Endometrial microvascular endothelial cells (primary cell): Measurements from ENCODE around the gene FBXW11. TPM values are rescaled to one million over a fixed set of nuclear protein-coding genes. Genes with fewer than 3 reads are reported as not detected.
"Not testable (repeated sequence)": the region's sequence is repeated elsewhere in the genome, so short reads cannot be mapped to it uniquely, and the experiment has no call there.

ENCODE experiments used
- in situ Hi-C: cut with HindIII; loops from 2 replicates; pipeline ENCODE4 v1.10.0; 2017; ENCODE audit warnings: low sequenced_read_pairs, low pct_unique_long_range_greater_than_20kb; ENCODE audit errors: inconsistent ontology term
- total RNA-seq: library from RNA; depleted of rRNA; stranded (reverse); fragments of >200 nt; gene quantifications from one replicate; pipeline ENCODE4 v1.2.3, GENCODE V29; 2015; ENCODE audit errors: inconsistent ontology term

The FBXW11 gene
- total RNA-seq, 1 donor from 2014 or later = 39.5 TPM

GRCh38 chr5:171992305-171992704 is 14.1 kb downstream of the FBXW11 start:
- in situ Hi-C loops = no loop called here

GRCh38 chr5:171990713-171991015 is 15.8 kb downstream of the FBXW11 start:
- in situ Hi-C loops = no loop called here

GRCh38 chr5:171989946-171990712 is 16.3 kb downstream of the FBXW11 start:
- in situ Hi-C loops = no loop called here

GRCh38 chr5:171989276-171989675 is 17.2 kb downstream of the FBXW11 start:
- in situ Hi-C loops = no loop called here

GRCh38 chr5:171986772-171987171 is 19.7 kb downstream of the FBXW11 start:
- in situ Hi-C loops = no loop called here

- in situ Hi-C loops = no loop called here
These were observed 21.6 kb downstream of the FBXW11 start for GRCh38 chr5:171984748-171985419.

GRCh38 chr5:171981847-171982246 is 24.6 kb downstream of the FBXW11 start:
- in situ Hi-C loops = no loop called here

GRCh38 chr5:171980792-171981191 is 25.6 kb downstream of the FBXW11 start:
- in situ Hi-C loops = no loop called here

GRCh38 chr5:171979606-171980005 is 26.8 kb downstream of the FBXW11 start:
- in situ Hi-C loops = no loop called here

- in situ Hi-C loops = no loop called here
These were observed 27.9 kb downstream of the FBXW11 start for GRCh38 chr5:171978519-171978918.

GRCh38 chr5:171978016-171978415 is 28.4 kb downstream of the FBXW11 start:
- in situ Hi-C loops = no loop called here

- in situ Hi-C loops = not testable (repeated sequence)
These were observed 29.0 kb downstream of the FBXW11 start for GRCh38 chr5:171977244-171977950.

GRCh38 chr5:171975877-171976667 is 30.4 kb downstream of the FBXW11 start:
- in situ Hi-C loops = no loop called here

- in situ Hi-C loops = no loop called here
These were observed 31.1 kb downstream of the FBXW11 start for GRCh38 chr5:171975262-171975876.

- in situ Hi-C loops = no loop called here
These were observed 35.6 kb downstream of the FBXW11 start for GRCh38 chr5:171970826-171971225.

GRCh38 chr5:171969288-171969880 is 37.1 kb downstream of the FBXW11 start:
- in situ Hi-C loops = no loop called here

GRCh38 chr5:171968531-171968930 is 37.9 kb downstream of the FBXW11 start:
- in situ Hi-C loops = no loop called here

- in situ Hi-C loops = no loop called here
These were observed 39.5 kb downstream of the FBXW11 start for GRCh38 chr5:171966964-171967363.
